SK-N-SH treated with all-trans-retinoic acid at 6 μM for 48 hours (cell line): ENCODE data around the gene PHF19.

Experiments
- ATAC-seq: fragments of 200-7000 bp; cut with Tn5 transposase; 3 replicates; pipeline ENCODE4 v1.9.1; 2020; ENCODE audit warnings: mild to moderate bottlenecking, moderate library complexity
- BACH2 ChIP-seq: fragments of 250-450 bp; sonication (Bioruptor Pico); IDR thresholded peaks from 2 replicates; pipeline ENCODE4 v1.9.0; 2021; ENCODE audit warnings: mild to moderate bottlenecking, borderline replicate concordance
- CSDC2 ChIP-seq: fragments of 250-450 bp; sonication (Bioruptor Pico); IDR thresholded peaks from 2 replicates; pipeline ENCODE4 v1.5.0; 2020; ENCODE audit warnings: mild to moderate bottlenecking, moderate library complexity
- ESRRG ChIP-seq: fragments of 250-450 bp; sonication (Bioruptor Pico); IDR thresholded peaks from 2 replicates; pipeline ENCODE4 v1.6.1; 2021; ENCODE audit warnings: mild to moderate bottlenecking
- GLIS3 ChIP-seq: fragments of 250-450 bp; sonication (Bioruptor Pico); IDR thresholded peaks from 2 replicates; pipeline ENCODE4 v1.5.0; 2020; ENCODE audit warnings: mild to moderate bottlenecking, moderate library complexity
- ISL1 ChIP-seq: fragments of 250-450 bp; sonication (Bioruptor Pico); IDR thresholded peaks from 2 replicates; pipeline ENCODE4 v2.1.2; 2022; ENCODE audit warnings: mild to moderate bottlenecking, moderate library complexity
- OSR1 ChIP-seq: fragments of 250-450 bp; sonication (Bioruptor Pico); IDR thresholded peaks from 2 replicates; pipeline ENCODE4 v1.8.0; 2022; ENCODE audit warnings: moderate library complexity, mild to moderate bottlenecking, inconsistent platforms
- POU6F1 ChIP-seq: fragments of 250-450 bp; sonication (Bioruptor Pico); IDR thresholded peaks from 2 replicates; pipeline ENCODE4 v1.8.0; 2021; ENCODE audit warnings: low read depth, mild to moderate bottlenecking, moderate library complexity, borderline replicate concordance
- PPARA ChIP-seq: fragments of 250-450 bp; sonication (Bioruptor Pico); IDR thresholded peaks from 2 replicates; pipeline ENCODE4 v1.5.0; 2020; ENCODE audit warnings: mild to moderate bottlenecking, borderline replicate concordance
- RARB ChIP-seq: fragments of 250-450 bp; sonication (Bioruptor Pico); IDR thresholded peaks from 2 replicates; pipeline ENCODE4 v1.8.0; 2021; ENCODE audit warnings: mild to moderate bottlenecking, moderate library complexity
- SNAI2 ChIP-seq: fragments of 250-450 bp; sonication (Bioruptor Pico); IDR thresholded peaks from 2 replicates; pipeline ENCODE4 v1.5.0; 2020; ENCODE audit warnings: mild to moderate bottlenecking, moderate library complexity
- TCF4 ChIP-seq: fragments of 250-450 bp; sonication (Bioruptor Pico); IDR thresholded peaks from 2 replicates; pipeline ENCODE4 v1.8.0; 2021; ENCODE audit warnings: mild to moderate bottlenecking, moderate library complexity, borderline replicate concordance
- TOX ChIP-seq: fragments of 250-450 bp; sonication (Bioruptor Pico); IDR thresholded peaks from 2 replicates; pipeline ENCODE4 v1.8.0; 2021; ENCODE audit warnings: mild to moderate bottlenecking, moderate library complexity, borderline replicate concordance
- ZFP3 ChIP-seq: fragments of 250-450 bp; sonication (Bioruptor Pico); IDR thresholded peaks from 2 replicates; pipeline ENCODE4 v1.5.0; 2020; ENCODE audit warnings: mild to moderate bottlenecking, moderate library complexity
- ZFP30 ChIP-seq: fragments of 450-650 bp; formaldehyde crosslinking; IDR thresholded peaks from 2 replicates; pipeline ENCODE4 v1.5.0; 2022; ENCODE audit warnings: mild to moderate bottlenecking, moderate library complexity
- ZNF565 ChIP-seq: fragments of 450-650 bp; formaldehyde crosslinking; conservative IDR thresholded peaks from 2 replicates; pipeline ENCODE4 v1.5.0; 2020; ENCODE audit warnings: low read depth, mild to moderate bottlenecking, moderate library complexity
- ZNF70 ChIP-seq: fragments of 450-650 bp; formaldehyde crosslinking; IDR thresholded peaks from 2 replicates; pipeline ENCODE4 v1.5.0; 2020; ENCODE audit warnings: mild to moderate bottlenecking, moderate library complexity
- ZNF8 ChIP-seq: fragments of 450-650 bp; formaldehyde crosslinking; IDR thresholded peaks from 2 replicates; pipeline ENCODE4 v1.5.0; 2020; ENCODE audit warnings: mild to moderate bottlenecking, moderate library complexity
- TF ChIP-seq, protein P1 (sequence below): fragments of 250-450 bp; sonication (Bioruptor Pico); IDR thresholded peaks from 2 replicates; pipeline ENCODE4 v1.5.1; 2021; ENCODE audit warnings: mild to moderate bottlenecking, moderate library complexity
- TF ChIP-seq, protein P2 (sequence below): fragments of 250-450 bp; sonication (Bioruptor Pico); IDR thresholded peaks from 2 replicates; pipeline ENCODE4 v1.5.1; 2020; ENCODE audit warnings: low read depth, mild to moderate bottlenecking, moderate library complexity
- TF ChIP-seq, protein P3 (sequence below): fragments of 250-450 bp; sonication (Bioruptor Pico); IDR thresholded peaks from 2 replicates; pipeline ENCODE4 v1.8.0; 2020; ENCODE audit warnings: mild to moderate bottlenecking, moderate library complexity, borderline replicate concordance
- TF ChIP-seq, protein P4 (sequence below): fragments of 250-450 bp; sonication (Bioruptor Pico); IDR thresholded peaks from 2 replicates; pipeline ENCODE4 v1.5.0; 2020; ENCODE audit warnings: mild to moderate bottlenecking, moderate library complexity

PHF19 gene

GRCh38 chr9:120866651-120867050, 10.3 kb downstream of the PHF19 start:
- ATAC-seq = no peak

GRCh38 chr9:120865809-120866208, 11.2 kb downstream of the PHF19 start:
- TF ChIP-seq, protein P1, sequence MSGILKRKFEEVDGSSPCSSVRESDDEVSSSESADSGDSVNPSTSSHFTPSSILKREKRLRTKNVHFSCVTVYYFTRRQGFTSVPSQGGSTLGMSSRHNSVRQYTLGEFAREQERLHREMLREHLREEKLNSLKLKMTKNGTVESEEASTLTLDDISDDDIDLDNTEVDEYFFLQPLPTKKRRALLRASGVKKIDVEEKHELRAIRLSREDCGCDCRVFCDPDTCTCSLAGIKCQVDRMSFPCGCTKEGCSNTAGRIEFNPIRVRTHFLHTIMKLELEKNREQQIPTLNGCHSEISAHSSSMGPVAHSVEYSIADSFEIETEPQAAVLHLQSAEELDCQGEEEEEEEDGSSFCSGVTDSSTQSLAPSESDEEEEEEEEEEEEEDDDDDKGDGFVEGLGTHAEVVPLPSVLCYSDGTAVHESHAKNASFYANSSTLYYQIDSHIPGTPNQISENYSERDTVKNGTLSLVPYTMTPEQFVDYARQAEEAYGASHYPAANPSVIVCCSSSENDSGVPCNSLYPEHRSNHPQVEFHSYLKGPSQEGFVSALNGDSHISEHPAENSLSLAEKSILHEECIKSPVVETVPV (CRISPR knock-in tag) = no peak
- TF ChIP-seq ISL1 (no peak), GLIS3 (CRISPR knock-in tag) (no peak), ZFP30 (CRISPR knock-in tag) (no peak), POU6F1 (CRISPR knock-in tag) (no peak), TCF4 (CRISPR knock-in tag) (no peak), BACH2 (CRISPR knock-in tag) (no peak), PPARA (no peak)
- TF ChIP-seq, protein P2, sequence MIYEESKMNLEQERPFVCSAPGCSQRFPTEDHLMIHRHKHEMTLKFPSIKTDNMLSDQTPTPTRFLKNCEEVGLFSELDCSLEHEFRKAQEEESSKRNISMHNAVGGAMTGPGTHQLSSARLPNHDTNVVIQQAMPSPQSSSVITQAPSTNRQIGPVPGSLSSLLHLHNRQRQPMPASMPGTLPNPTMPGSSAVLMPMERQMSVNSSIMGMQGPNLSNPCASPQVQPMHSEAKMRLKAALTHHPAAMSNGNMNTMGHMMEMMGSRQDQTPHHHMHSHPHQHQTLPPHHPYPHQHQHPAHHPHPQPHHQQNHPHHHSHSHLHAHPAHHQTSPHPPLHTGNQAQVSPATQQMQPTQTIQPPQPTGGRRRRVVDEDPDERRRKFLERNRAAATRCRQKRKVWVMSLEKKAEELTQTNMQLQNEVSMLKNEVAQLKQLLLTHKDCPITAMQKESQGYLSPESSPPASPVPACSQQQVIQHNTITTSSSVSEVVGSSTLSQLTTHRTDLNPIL (CRISPR knock-in tag) = no peak
- no peak for ATAC-seq

More at GRCh38 chr9:120866651-120867050, 10.3 kb downstream of the PHF19 start:
- TF ChIP-seq ZFP30 (CRISPR knock-in tag) (no peak), ZNF70 (CRISPR knock-in tag) (no peak), ZNF565 (CRISPR knock-in tag) (no peak), ZNF8 (CRISPR knock-in tag) (no peak), TCF4 (CRISPR knock-in tag) (no peak), CSDC2 (CRISPR knock-in tag) (no peak)
- TF ChIP-seq, protein P1 (CRISPR knock-in tag) = no peak
- TF ChIP-seq, protein P3, sequence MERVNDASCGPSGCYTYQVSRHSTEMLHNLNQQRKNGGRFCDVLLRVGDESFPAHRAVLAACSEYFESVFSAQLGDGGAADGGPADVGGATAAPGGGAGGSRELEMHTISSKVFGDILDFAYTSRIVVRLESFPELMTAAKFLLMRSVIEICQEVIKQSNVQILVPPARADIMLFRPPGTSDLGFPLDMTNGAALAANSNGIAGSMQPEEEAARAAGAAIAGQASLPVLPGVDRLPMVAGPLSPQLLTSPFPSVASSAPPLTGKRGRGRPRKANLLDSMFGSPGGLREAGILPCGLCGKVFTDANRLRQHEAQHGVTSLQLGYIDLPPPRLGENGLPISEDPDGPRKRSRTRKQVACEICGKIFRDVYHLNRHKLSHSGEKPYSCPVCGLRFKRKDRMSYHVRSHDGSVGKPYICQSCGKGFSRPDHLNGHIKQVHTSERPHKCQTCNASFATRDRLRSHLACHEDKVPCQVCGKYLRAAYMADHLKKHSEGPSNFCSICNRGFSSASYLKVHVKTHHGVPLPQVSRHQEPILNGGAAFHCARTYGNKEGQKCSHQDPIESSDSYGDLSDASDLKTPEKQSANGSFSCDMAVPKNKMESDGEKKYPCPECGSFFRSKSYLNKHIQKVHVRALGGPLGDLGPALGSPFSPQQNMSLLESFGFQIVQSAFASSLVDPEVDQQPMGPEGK (CRISPR knock-in tag) = no peak

- TF ChIP-seq RARB (CRISPR knock-in tag) (no peak), ZFP3 (CRISPR knock-in tag) (no peak), SNAI2 (CRISPR knock-in tag) (no peak)
- TF ChIP-seq, all 23 proteins: peak for 0
- no peak for ATAC-seq
Observed at GRCh38 chr9:120865176-120865575, 11.8 kb downstream of the PHF19 start.

DNA sequence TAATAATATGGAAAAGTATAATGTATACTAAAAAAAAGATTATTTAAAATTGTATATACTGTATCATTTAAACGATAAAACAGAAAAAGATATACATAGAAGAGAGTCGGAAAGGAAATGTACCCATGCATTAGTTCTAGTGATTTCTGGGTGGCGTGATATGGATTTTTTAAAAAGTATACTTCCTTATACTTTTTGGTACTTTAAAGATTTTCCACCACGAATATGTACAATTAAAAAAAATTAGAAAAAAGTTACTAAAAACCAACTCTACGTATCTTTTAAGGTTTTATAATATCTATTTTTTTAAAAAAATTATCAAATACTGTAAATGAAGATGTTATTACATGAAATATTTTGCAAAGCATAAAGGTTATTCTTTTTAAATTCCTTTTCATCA, 12.3 kb downstream of the PHF19 start:
- no peak for ATAC-seq
- no peak for TF ChIP-seq ZNF8 (CRISPR knock-in tag)
- no peak for TF ChIP-seq ZNF565 (CRISPR knock-in tag)
- TF ChIP-seq ESRRG = no peak
- TF ChIP-seq OSR1 (CRISPR knock-in tag) = no peak
- no peak for TF ChIP-seq POU6F1 (CRISPR knock-in tag)
- TF ChIP-seq, protein P4, sequence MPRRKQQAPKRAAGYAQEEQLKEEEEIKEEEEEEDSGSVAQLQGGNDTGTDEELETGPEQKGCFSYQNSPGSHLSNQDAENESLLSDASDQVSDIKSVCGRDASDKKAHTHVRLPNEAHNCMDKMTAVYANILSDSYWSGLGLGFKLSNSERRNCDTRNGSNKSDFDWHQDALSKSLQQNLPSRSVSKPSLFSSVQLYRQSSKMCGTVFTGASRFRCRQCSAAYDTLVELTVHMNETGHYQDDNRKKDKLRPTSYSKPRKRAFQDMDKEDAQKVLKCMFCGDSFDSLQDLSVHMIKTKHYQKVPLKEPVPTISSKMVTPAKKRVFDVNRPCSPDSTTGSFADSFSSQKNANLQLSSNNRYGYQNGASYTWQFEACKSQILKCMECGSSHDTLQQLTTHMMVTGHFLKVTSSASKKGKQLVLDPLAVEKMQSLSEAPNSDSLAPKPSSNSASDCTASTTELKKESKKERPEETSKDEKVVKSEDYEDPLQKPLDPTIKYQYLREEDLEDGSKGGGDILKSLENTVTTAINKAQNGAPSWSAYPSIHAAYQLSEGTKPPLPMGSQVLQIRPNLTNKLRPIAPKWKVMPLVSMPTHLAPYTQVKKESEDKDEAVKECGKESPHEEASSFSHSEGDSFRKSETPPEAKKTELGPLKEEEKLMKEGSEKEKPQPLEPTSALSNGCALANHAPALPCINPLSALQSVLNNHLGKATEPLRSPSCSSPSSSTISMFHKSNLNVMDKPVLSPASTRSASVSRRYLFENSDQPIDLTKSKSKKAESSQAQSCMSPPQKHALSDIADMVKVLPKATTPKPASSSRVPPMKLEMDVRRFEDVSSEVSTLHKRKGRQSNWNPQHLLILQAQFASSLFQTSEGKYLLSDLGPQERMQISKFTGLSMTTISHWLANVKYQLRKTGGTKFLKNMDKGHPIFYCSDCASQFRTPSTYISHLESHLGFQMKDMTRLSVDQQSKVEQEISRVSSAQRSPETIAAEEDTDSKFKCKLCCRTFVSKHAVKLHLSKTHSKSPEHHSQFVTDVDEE (CRISPR knock-in tag) = no peak
- no peak for TF ChIP-seq TOX
